NT2/D1 (cell line): ENCODE data around the gene BYSL.

Experiments used
- SUZ12 ChIP-seq: IDR thresholded peaks from 2 replicates; pipeline ENCODE4 v1.6.1; 2011; ENCODE audit not compliant: insufficient read length, insufficient read depth; ENCODE audit errors: extremely low read depth
- ZNF274 ChIP-seq: IDR thresholded peaks from 2 replicates; pipeline ENCODE4 v1.6.1; 2011; ENCODE audit warnings: mild to moderate bottlenecking, low read depth, low read length

- TF ChIP-seq ZNF274, result no peak
- no peak for TF ChIP-seq SUZ12
Measured at GRCh38 chr6:41895300-41896233, 25.7 kb upstream of the BYSL start, which contains the start of gene USP49.
